Gastrocnemius medialis (tissue), 4 donors: ENCODE measurements around the gene DPCD.

Experiments used
- POLR2A ChIP-seq, 2 donors: fragments of 450-650 bp; IDR thresholded peaks; one replicate each; pipeline ENCODE4 v1.6.1; 2017; ENCODE audit warnings: antibody characterized with exemption in 2 of 2, mild to moderate bottlenecking in 2 of 2, moderate library complexity in 2 of 2
- TF ChIP-seq, protein P1 (sequence below), 5 experiments: fragments of 450-650 bp in 3 of 5; fragments of 200-600 bp in 2 of 5; sonication (generic) in 2 of 5; IDR thresholded peaks in 4 of 5; conservative IDR thresholded peaks in 1 of 5; 1 replicate in 4 of 5; 2 replicates in 1 of 5; pipeline ENCODE4 v1.5.1; 2016 to 2019; ENCODE audit warnings: antibody characterized with exemption in 5 of 5, mild to moderate bottlenecking in 3 of 5, moderate library complexity in 3 of 5

DNA sequence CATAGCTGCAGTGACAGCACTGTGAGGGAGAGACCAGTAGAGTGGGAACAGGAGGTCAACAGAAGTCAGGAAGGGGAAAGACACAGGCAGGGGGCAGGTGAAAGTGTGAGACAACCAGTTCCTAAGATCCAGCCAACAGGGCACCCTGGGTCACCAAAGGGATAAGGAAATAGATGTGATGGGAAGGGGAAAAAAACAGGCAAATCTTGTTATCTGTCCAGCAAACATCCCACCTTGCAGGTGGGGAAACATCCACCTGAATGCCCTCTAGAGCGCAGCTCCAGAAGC lies 42.5 kb downstream of the DPCD start:
- TF ChIP-seq, protein P1, sequence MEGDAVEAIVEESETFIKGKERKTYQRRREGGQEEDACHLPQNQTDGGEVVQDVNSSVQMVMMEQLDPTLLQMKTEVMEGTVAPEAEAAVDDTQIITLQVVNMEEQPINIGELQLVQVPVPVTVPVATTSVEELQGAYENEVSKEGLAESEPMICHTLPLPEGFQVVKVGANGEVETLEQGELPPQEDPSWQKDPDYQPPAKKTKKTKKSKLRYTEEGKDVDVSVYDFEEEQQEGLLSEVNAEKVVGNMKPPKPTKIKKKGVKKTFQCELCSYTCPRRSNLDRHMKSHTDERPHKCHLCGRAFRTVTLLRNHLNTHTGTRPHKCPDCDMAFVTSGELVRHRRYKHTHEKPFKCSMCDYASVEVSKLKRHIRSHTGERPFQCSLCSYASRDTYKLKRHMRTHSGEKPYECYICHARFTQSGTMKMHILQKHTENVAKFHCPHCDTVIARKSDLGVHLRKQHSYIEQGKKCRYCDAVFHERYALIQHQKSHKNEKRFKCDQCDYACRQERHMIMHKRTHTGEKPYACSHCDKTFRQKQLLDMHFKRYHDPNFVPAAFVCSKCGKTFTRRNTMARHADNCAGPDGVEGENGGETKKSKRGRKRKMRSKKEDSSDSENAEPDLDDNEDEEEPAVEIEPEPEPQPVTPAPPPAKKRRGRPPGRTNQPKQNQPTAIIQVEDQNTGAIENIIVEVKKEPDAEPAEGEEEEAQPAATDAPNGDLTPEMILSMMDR (IDR thresholded peaks at IDR 0.05 in 4 of 5, conservative IDR thresholded peaks at IDR 0.05 in 1 of 5), result no peak
- no peak for TF ChIP-seq POLR2A (IDR thresholded peaks at IDR 0.05)
